Ramos (cell line): ENCODE data around the gene CELSR1.

Experiments used
- in situ Hi-C: fragments of 300-500 bp; cut with MboI; formaldehyde crosslinking; loops from one replicate; pipeline ENCODE4 v1.14.3; 2022; ENCODE audit warnings: low sequenced_read_pairs; ENCODE audit not compliant: unreplicated experiment

Gene CELSR1

GRCh38 chr22:46360891-46361290, 176.5 kb downstream of the CELSR1 start:
- in situ Hi-C loops, result no loop called here

DNA sequence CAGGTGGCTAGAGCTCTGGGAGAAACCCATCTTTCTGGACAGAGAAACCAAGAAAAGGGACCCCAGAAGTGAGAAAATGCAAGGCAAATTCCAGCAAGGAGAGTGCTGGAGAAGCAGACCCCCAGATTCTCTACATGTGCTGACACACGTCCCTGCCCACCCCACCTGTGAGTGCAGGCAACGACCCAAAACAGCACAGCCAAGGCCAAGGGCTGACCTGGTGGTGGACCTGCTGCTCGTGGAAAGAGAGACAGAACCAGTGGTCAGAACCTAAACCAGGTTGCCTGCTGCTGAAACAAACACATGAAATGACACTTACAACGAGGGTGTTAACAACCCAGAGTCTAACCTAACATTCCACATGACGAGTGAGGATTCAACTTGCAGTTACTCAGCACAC, 177.3 kb downstream of the CELSR1 start:
- in situ Hi-C loops, result no loop called here

GRCh38 chr22:46359362-46359761, 178.1 kb downstream of the CELSR1 start:
- in situ Hi-C loops, result no loop called here

- in situ Hi-C loops, result no loop called here
Measured at GRCh38 chr22:46358766-46359165, 178.7 kb downstream of the CELSR1 start.

- in situ Hi-C loops, result no loop called here
Measured at GRCh38 chr22:46357711-46358520, 179.5 kb downstream of the CELSR1 start.

DNA sequence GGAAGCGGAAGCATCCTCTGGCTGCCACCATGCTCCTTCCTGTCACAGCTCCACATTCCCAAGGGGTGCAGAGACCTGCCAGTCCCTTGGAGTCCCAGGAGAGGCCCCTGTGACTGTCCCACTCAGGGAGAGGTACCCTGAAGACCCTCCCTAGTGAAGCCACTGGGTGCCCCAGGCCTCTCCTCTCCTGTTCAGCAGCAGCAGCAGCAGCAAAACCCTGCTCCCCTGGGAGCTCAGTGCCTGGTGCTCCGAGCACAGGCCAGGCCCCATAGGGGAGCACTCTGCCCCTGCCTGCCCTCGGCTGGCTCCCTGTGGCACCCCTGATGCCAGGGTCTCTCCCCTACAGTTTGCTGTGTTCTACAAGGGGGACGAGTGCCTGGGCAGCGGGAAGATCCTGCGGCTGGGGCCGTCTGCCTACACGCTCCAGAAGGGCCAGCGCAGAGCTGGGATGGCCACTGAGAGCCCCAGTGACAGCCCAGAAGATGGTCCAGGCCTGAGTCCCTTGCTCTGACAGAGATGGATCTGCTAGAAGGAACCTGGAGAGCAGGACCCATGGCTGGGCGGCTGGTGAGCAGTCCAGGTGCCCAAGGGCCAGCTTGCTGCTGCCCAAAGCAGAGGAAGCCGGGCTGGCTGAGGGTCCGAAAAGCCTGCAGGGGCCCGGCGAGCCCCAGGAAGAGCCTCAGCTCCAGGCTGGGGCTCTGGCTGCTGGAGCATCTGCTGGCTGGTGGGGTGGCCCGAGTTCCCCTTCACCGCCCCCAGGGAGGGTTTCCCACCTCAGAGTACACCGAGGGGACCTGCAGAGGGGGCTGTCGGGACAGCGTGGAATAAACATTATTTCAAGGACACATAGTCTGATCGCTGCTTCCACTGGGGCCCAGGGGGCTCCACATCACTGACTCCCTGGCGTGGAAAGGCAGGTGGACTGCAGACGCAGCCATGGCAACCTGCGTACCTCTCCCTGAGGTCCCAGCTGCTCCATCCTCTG, 180.6 kb downstream of the CELSR1 start:
- in situ Hi-C loops, result no loop called here

- in situ Hi-C loops, result no loop called here
Measured at GRCh38 chr22:46355996-46356471, 181.4 kb downstream of the CELSR1 start.

DNA sequence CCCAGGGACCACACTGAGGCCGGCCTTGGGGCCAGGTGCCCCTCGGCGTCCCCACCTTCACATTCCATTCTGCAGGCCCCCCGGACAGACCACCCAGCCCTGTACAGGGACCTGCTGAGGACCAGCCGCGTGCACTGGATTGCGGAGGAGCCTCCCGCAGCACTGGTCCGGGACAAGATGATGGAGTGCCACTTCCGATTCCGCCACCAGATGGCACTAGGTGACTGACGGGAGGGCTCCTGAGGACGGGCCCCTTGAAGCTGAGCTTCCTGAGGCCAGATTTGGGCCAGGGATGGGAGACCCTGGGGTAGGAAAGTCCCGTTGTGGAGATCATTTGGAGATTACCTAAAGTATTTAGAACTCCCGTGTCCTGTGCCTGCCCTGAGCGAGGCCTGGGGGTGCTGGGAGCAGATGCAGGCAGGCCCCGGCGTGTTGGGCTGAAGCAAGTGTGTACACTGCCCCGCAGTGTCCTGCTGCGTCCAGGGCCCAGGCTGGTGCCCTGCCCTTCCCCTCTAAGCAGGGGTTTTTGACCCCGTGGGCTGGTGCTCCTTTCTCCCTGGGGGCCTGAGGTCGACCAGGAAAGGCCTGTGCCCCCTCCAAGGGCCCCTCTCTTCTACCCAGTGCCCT, 181.9 kb downstream of the CELSR1 start:
- in situ Hi-C loops, result no loop called here

DNA sequence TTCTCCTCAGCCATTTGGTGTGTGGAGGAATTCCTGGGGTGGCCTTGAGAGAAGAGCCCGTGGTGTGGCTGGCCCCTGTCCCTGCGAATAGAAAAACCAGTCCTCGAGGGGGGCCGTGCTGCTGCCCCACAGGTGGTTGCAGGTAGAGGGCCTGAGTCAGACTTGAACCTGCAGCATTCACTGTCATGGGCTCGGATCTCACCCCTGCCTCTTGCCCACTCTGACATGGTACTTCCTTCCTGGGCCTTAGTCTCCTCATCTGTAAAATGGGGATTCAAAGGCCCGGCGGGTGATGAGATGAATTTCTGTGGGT, 182.5 kb downstream of the CELSR1 start:
- in situ Hi-C loops, result no loop called here

DNA sequence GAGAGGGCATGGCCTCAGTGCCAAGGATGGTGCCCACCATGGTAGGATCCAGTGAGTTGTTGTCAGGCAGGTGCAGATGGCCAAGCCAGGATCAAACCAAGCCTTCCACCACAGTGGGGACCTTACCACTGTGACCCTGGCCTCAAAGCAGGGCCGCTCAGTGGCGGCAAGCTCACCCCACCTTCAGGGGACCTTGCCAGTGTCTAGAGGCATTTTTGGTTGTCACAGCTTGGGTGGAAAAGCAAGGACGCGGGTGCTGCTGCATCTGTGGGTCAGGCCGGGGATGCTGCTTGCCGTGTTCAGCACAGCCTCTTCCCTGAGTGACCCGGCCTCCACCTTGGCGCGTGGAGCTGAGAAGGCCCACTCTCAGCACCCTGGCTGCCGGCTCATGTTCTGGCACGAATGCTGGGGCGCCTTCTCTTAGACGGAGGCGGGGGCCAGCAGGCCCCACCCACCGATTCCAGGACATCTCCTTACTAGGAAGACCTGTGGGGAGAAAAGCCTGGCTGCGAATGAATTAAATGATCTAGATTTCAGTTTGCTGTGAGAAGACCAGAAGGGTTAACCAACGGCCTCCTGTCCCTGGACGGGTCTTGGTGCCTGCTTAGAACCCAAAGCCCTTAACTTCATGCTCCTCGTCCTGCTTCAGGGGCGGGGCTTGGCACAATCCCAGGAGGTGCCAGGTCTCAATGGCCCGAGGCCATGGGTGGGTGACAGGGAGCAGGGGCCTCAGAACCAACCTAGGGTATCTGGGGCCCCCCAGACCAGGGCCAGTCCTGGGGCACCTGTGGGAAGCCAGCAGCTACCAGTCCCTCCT, 183.0 kb downstream of the CELSR1 start:
- in situ Hi-C loops, result no loop called here

GRCh38 chr22:46353483-46354105, 183.8 kb downstream of the CELSR1 start:
- in situ Hi-C loops, result no loop called here

DNA sequence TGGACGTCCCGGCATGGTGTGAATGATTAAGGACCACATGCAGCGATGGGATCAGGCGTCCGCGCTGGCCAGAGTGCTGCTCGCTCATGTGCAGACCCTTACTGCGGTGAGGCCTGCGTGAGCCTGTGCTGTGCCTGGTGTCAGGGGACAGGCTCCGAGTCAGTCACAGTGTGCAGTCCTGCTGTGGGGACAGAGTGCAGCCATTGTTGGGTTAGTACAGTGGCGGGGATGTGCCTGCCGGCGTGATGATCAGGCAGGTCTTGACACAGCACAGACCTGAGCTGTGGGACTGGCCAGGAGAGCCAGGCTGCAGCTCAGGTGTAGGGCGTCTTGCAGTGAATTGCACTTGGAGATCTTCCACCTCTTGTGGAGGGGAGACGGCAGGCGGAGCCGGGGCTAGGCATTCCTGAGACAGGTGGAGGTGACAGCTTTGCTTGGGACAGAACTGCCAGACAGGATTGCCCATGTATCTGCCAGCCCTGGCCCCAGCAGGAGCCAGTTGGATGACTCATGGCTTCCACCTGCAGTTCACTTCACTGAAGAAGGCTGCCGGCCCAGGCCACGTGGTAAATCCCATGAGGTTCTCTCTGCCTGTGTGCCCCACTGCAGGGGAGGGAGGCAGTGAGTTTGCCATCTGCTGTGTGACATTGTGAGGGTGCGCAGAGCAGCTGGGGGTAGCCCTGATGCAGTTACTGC, 184.6 kb downstream of the CELSR1 start:
- in situ Hi-C loops, result no loop called here

GRCh38 chr22:46352276-46352675, 185.1 kb downstream of the CELSR1 start:
- in situ Hi-C loops, result no loop called here

GRCh38 chr22:46351767-46352166, 185.7 kb downstream of the CELSR1 start:
- in situ Hi-C loops, result no loop called here

DNA sequence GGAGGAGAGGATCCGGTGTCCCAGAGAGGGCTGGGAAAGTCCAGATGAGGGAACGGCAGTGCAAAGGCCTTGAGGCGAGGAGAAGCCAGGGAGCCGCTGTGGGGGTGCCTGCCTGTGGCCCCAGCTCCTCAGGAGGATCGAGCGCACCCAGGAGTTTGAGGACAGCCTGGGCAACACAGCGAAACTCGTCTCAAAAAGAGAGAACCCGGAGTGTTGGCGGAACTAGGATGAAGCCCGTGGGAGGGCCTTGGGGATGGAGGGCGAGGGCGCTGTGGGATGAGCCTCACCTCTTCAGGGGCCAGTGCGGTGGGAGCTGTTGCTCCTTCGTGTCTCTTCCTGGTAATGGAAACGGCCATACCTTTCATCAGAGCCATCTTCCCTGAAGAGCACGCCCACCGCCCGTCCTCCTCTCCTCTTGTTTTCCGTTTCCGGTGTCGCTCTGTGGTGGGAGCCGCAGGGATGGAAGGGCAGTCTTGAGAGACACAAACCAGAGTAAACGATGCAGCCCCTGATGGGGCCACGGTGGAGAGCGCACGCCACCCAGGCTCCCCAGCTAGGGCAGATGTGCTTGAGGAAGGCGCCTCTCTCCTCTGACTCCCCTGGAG, 186.2 kb downstream of the CELSR1 start:
- in situ Hi-C loops, result no loop called here

GRCh38 chr22:46350646-46351045, 186.8 kb downstream of the CELSR1 start:
- in situ Hi-C loops, result no loop called here

- in situ Hi-C loops, result no loop called here
Measured at GRCh38 chr22:46350121-46350520, 187.3 kb downstream of the CELSR1 start.

- in situ Hi-C loops, result no loop called here
Measured at GRCh38 chr22:46349681-46350080, 187.7 kb downstream of the CELSR1 start.

GRCh38 chr22:46349238-46349637, 188.2 kb downstream of the CELSR1 start:
- in situ Hi-C loops, result no loop called here
